ENCODE data around the gene STUB1. TPM values are rescaled to one million over a fixed set of nuclear protein-coding genes. Genes with fewer than 3 reads are reported as not detected.

The STUB1 gene
- total RNA-seq, 2 donors from 2014 or later = 65.5 to 67.4 TPM

- Mint-ChIP-seq H3K27ac (no peak overlapping the region), H3K4me3 (peak overlapping the region; percentile 70), H3K36me3 (ENCODE audit: low read depth) (no peaks in the 10 kb centered on the region)
Observed at GRCh38 chr16:722835-723633, 42.8 kb downstream of the STUB1 start.

GRCh38 chr16:723695-724094 is 43.5 kb downstream of the STUB1 start:
- H3K4me1 Mint-ChIP-seq = peaks cover 8% of the 10 kb centered on the region
- no peak overlapping the region for H3K4me3 Mint-ChIP-seq
- H3K27ac Mint-ChIP-seq = no peak overlapping the region
- no peaks in the 10 kb centered on the region for H3K27me3 Mint-ChIP-seq
- DNase-seq = no peak
- H3K9me3 ChIP-seq (ENCODE audit: control insufficient read depth, low read length, poor library complexity, severe bottlenecking) = no peaks in the 10 kb centered on the region
- ATAC-seq = no peak
- H3K36me3 Mint-ChIP-seq (ENCODE audit: low read depth) = no peaks in the 10 kb centered on the region

More at GRCh38 chr16:722835-723633, 42.8 kb downstream of the STUB1 start:
- no peak for ATAC-seq
- no peaks in the 10 kb centered on the region for H3K9me3 ChIP-seq (ENCODE audit: control insufficient read depth, low read length, poor library complexity, severe bottlenecking)
- no peaks in the 10 kb centered on the region for H3K27me3 Mint-ChIP-seq
- no peak for DNase-seq
- H3K4me1 Mint-ChIP-seq = peaks cover 8% of the 10 kb centered on the region

GRCh38 chr16:724188-725040 is 44.2 kb downstream of the STUB1 start:
- Mint-ChIP-seq H3K27ac (no peak overlapping the region), H3K4me3 (no peak overlapping the region), H3K27me3 (no peaks in the 10 kb centered on the region), H3K4me1 (peaks cover 4% of the 10 kb centered on the region), H3K36me3 (ENCODE audit: low read depth) (no peaks in the 10 kb centered on the region)
- no peak for ATAC-seq
- H3K9me3 ChIP-seq (ENCODE audit: control insufficient read depth, low read length, poor library complexity, severe bottlenecking) = no peaks in the 10 kb centered on the region
- DNase-seq = no peak

GRCh38 chr16:725041-725376 is 44.8 kb downstream of the STUB1 start:
- Mint-ChIP-seq H3K36me3 (ENCODE audit: low read depth) (no peaks in the 10 kb centered on the region), H3K4me3 (no peak overlapping the region), H3K27me3 (no peaks in the 10 kb centered on the region), H3K27ac (no peak overlapping the region), H3K4me1 (peaks cover 2% of the 10 kb centered on the region)
- ATAC-seq (no peak), DNase-seq (no peak)
- H3K9me3 ChIP-seq (ENCODE audit: control insufficient read depth, low read length, poor library complexity, severe bottlenecking) = no peaks in the 10 kb centered on the region

GRCh38 chr16:725463-726187 is 45.4 kb downstream of the STUB1 start:
- H3K4me3 Mint-ChIP-seq = peak overlapping the region; percentile 41
- no peaks in the 10 kb centered on the region for H3K36me3 Mint-ChIP-seq (ENCODE audit: low read depth)

DNA sequence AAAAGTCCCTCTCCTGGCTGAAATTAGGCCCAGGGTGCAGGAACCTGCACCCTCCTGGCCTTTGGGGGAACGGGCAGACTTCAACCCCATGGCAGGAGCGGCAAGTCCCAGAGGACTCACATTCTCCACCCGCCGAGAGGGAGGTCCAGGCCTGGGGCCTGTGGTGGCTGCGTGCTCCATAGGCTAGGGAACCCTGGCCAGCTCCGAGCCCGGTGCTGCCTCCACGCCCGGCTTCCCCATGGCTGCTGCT is 45.9 kb downstream of the STUB1 start:
- no peaks in the 10 kb centered on the region for H3K9me3 ChIP-seq (ENCODE audit: control insufficient read depth, low read length, poor library complexity, severe bottlenecking)
- no peaks in the 10 kb centered on the region for H3K36me3 Mint-ChIP-seq (ENCODE audit: low read depth)
- ATAC-seq (no peak), DNase-seq (no peak)
- H3K4me1 Mint-ChIP-seq = no peaks in the 10 kb centered on the region
- peak overlapping the region; percentile 54 for H3K27ac Mint-ChIP-seq
- no peaks in the 10 kb centered on the region for H3K27me3 Mint-ChIP-seq
- peak overlapping the region; percentile 41 for H3K4me3 Mint-ChIP-seq

More at GRCh38 chr16:725463-726187, 45.4 kb downstream of the STUB1 start:
- DNase-seq (no peak), ATAC-seq (no peak)
- no peak overlapping the region for H3K27ac Mint-ChIP-seq
- no peaks in the 10 kb centered on the region for H3K9me3 ChIP-seq (ENCODE audit: control insufficient read depth, low read length, poor library complexity, severe bottlenecking)
- no peaks in the 10 kb centered on the region for H3K4me1 Mint-ChIP-seq
- H3K27me3 Mint-ChIP-seq = no peaks in the 10 kb centered on the region

DNA sequence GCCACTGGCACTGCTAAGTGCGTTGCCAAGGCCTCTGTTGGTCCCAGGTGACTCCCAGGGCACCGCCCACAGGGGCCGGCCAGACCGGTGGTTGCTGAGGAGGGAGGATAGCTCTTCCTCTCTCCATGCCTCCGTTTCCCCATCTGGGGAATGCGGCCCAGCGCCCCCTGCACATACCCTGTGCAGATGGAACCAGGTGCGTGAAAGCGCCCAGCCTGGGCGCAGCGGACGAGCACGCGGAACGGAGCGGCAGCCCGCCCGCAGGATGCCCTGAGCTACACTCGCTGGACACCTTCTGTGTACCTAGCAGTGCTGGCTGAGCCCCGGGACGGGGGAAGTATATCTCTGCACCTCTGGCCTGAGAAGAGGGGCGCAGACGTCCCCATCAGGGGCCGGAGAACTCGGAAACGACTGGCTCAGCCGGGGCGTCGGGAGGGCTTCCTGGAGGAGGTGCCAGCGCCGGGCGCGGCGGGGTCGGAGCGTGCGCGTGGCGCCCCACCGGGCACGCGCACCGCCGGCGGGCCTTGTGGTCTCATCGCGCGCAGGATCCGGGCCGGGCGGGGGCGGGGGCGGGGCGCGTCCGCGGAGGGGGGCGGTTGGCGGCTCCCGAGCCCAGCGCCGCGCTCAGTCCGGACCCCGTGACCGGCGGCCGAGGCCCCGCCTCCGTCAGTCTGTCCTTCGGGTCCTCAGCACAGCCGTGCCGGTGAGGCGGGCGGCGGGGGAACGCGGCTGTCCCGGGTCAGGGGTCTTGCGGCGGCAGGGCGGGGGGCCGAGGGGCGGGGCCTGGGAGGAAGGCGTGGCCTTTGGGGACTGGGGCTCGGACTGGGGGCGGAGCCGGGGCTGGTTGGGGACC is 46.5 kb downstream of the STUB1 start, which contains the start of the genes CCDC78 and HAGHL:
TSS of gene CCDC78 (minus strand) at position 6 of the 853 bp plus-strand sequence. CDS start 76 bp downstream, outside the sequence.
TSS of gene HAGHL (plus strand) at position 669 of the 853 bp plus-strand sequence. CDS start 404 bp downstream, outside the sequence.
- peak in 2 of 3 donors; percentile 50 to 56 for DNase-seq
- no peaks in the 10 kb centered on the region for H3K36me3 Mint-ChIP-seq (ENCODE audit: low read depth)
- ATAC-seq = peak; percentile 23
- H3K27me3 Mint-ChIP-seq = no peaks in the 10 kb centered on the region
- H3K4me3 Mint-ChIP-seq = peak within 1 kb of the TSS; percentile 83
- peak within 1 kb of the TSS; percentile 54 for H3K27ac Mint-ChIP-seq
- H3K9me3 ChIP-seq (ENCODE audit: control insufficient read depth, low read length, poor library complexity, severe bottlenecking) = no peaks in the 10 kb centered on the region
- H3K4me1 Mint-ChIP-seq = no peaks in the 10 kb centered on the region

GRCh38 chr16:727291-727977 is 47.2 kb downstream of the STUB1 start:
- peak; percentile 15 for ATAC-seq
- H3K9me3 ChIP-seq (ENCODE audit: control insufficient read depth, low read length, poor library complexity, severe bottlenecking) = no peaks in the 10 kb centered on the region
- H3K27ac Mint-ChIP-seq = no peak overlapping the region
- peak overlapping the region; percentile 57 for H3K4me3 Mint-ChIP-seq
- no peaks in the 10 kb centered on the region for H3K27me3 Mint-ChIP-seq
- DNase-seq = no peak
- H3K36me3 Mint-ChIP-seq (ENCODE audit: low read depth) = no peaks in the 10 kb centered on the region
- H3K4me1 Mint-ChIP-seq = no peaks in the 10 kb centered on the region

DNA sequence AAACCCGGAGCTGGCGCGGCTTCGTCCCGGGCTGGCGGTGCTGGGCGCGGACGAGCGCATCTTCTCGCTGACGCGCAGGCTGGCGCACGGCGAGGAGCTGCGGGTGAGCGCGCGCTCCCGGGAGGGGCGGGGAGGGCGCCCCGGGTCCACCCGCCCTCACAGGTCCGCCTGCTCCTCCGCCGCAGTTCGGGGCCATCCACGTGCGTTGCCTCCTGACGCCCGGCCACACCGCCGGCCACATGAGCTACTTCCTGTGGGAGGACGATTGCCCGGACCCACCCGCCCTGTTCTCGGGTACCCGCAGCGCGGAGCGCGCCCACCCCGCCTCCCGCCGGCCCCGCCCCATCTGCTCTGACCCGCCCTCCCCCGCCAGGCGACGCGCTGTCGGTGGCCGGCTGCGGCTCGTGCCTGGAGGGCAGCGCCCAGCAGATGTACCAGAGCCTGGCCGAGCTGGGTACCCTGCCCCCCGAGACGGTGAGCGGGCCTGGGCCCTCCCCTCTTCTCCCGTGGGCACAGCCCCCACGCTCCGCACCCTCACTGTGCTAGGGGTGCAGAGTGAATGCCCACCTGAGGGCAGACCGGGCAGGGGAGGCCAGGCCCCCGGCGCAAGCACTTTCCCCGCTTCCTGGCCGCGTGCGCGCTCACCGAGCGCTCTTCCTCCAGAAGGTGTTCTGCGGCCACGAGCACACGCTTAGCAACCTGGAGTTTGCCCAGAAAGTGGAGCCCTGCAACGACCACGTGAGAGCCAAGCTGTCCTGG is 48.1 kb downstream of the STUB1 start:
- peak; percentile 83 for ATAC-seq
- H3K9me3 ChIP-seq (ENCODE audit: control insufficient read depth, low read length, poor library complexity, severe bottlenecking) = no peaks in the 10 kb centered on the region
- Mint-ChIP-seq H3K36me3 (ENCODE audit: low read depth) (no peaks in the 10 kb centered on the region), H3K4me3 (peak overlapping the region; percentile 57), H3K27ac (no peak overlapping the region), H3K4me1 (no peaks in the 10 kb centered on the region), H3K27me3 (no peaks in the 10 kb centered on the region)
- DNase-seq = peak; percentile 55 to 62 (median 59)

DNA sequence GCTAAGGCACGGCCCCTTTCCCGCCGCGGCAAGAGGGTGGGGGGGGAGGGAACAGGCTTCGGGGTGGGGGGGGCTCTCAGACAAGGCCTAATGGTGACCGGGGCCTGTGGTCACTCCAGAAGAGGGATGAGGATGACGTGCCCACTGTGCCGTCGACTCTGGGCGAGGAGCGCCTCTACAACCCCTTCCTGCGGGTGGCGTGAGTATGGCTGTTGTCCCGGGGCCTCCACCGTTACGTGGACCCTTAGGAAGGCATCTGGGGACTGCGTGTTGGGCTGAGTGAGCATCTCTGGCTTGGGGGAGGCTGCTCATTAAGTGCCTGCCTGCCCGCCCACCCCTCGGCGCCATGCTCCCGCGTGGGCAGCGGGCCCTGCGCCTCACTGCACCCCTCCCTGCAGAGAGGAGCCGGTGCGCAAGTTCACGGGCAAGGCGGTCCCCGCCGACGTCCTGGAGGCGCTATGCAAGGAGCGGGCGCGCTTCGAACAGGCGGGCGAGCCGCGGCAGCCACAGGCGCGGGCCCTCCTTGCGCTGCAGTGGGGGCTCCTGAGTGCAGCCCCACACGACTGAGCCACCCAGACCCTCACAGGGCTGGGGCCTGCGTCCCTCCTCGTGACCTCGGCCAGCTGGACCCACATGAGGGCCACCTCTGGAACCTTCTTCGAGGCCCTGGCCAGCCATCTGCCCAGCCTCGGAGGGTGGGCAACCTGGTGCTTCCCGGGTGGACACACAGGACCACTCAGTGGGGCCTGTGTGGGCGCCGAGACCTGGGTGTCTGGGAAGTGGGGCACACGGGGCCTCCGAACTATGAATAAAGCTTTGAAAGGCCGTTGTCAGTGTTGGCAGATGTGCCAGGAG is 48.9 kb downstream of the STUB1 start:
- peak overlapping the region; percentile 56 for H3K4me3 Mint-ChIP-seq

More for the DNA sequence above, 48.9 kb downstream of the STUB1 start:
- ATAC-seq (no peak), DNase-seq (no peak)
- H3K9me3 ChIP-seq (ENCODE audit: control insufficient read depth, low read length, poor library complexity, severe bottlenecking) = no peaks in the 10 kb centered on the region
- H3K27ac Mint-ChIP-seq = no peak overlapping the region
- no peaks in the 10 kb centered on the region for H3K4me1 Mint-ChIP-seq
- H3K36me3 Mint-ChIP-seq (ENCODE audit: low read depth) = no peaks in the 10 kb centered on the region
- H3K27me3 Mint-ChIP-seq = no peaks in the 10 kb centered on the region
